ENCODE measurements around the gene TIMM44.
"Not testable (repeated sequence)": the region's sequence is repeated elsewhere in the genome, so short reads cannot be mapped to it uniquely, and the experiment has no call there.

The TIMM44 gene

GRCh38 chr19:7923295-7924191 is 19.9 kb downstream of the TIMM44 start:
- no peak for ATAC-seq

- ATAC-seq: no peak
These were observed 20.6 kb downstream of the TIMM44 start for GRCh38 chr19:7922836-7923195.

GRCh38 chr19:7921967-7922835 is 21.3 kb downstream of the TIMM44 start:
- ATAC-seq: no peak

- no peak for ATAC-seq
These were observed 22.0 kb downstream of the TIMM44 start for GRCh38 chr19:7921302-7921966.

GRCh38 chr19:7920519-7921301 is 22.8 kb downstream of the TIMM44 start:
- peak; percentile 55 to 58 for ATAC-seq

- peak; percentile 71 to 76 for ATAC-seq
These were observed 23.6 kb downstream of the TIMM44 start, which contains the start of gene SNAPC2 for GRCh38 chr19:7919610-7920518. SNAPC2 (plus strand) TSS chr19:7920338; CDS start chr19:7920367, 29 bp downstream.

GRCh38 chr19:7918615-7919421 is 24.6 kb downstream of the TIMM44 start:
- ATAC-seq: no peak

- ATAC-seq: not testable (repeated sequence)
These were observed 25.3 kb downstream of the TIMM44 start for GRCh38 chr19:7918062-7918614.

- peak; percentile 25 to 34 for ATAC-seq
These were observed 26.0 kb downstream of the TIMM44 start for GRCh38 chr19:7917267-7918061.

- no peak for ATAC-seq
These were observed 26.6 kb downstream of the TIMM44 start for GRCh38 chr19:7916955-7917266.

GRCh38 chr19:7916103-7916954 is 27.1 kb downstream of the TIMM44 start:
- peak; percentile 1 to 7 for ATAC-seq

- no peak for ATAC-seq
These were observed 28.0 kb downstream of the TIMM44 start for GRCh38 chr19:7915250-7916102.

GRCh38 chr19:7914598-7915045 is 28.8 kb downstream of the TIMM44 start, which contains the start of gene TGFBR3L:
TGFBR3L (plus strand) TSS chr19:7914830.
- ATAC-seq: no peak

- no peak for ATAC-seq
These were observed 29.4 kb downstream of the TIMM44 start for GRCh38 chr19:7914099-7914498.

GRCh38 chr19:7913652-7914051 is 29.8 kb downstream of the TIMM44 start:
- no peak for ATAC-seq

GRCh38 chr19:7912697-7913564 is 30.5 kb downstream of the TIMM44 start:
- ATAC-seq: no peak
